Liver (tissue), 3 donors: ENCODE measurements around the gene BSPRY.
"Not testable (repeated sequence)": the region's sequence is repeated elsewhere in the genome, so short reads cannot be mapped to it uniquely, and the experiment has no call there.

ENCODE experiments used
- ATF3 ChIP-seq: IDR thresholded peaks from 2 replicates; pipeline ENCODE4 v1.6.1; 2016; ENCODE audit warnings: antibody characterized with exemption
- CTCF ChIP-seq: fragments of 150-350 bp; IDR thresholded peaks from 2 replicates; pipeline ENCODE4 v1.5.1; 2017; ENCODE audit warnings: improper control_type of control experiment, low read depth, low read length; ENCODE audit not compliant: missing input control
- EGR1 ChIP-seq, 2 donors: IDR thresholded peaks; 2 replicates each; pipeline ENCODE4 v1.6.1; 2016 to 2018; ENCODE audit warnings: antibody characterized with exemption in 2 of 2, low read depth in 2 of 2
- GABPA ChIP-seq, 2 donors: IDR thresholded peaks in 1 of 2; conservative IDR thresholded peaks in 1 of 2; 2 replicates each; pipeline ENCODE4 v1.6.1; 2016; ENCODE audit warnings: antibody characterized with exemption in 2 of 2, mild to moderate bottlenecking in 1 of 2, moderate library complexity in 1 of 2
- JUND ChIP-seq, 2 donors: IDR thresholded peaks; 2 replicates each; pipeline ENCODE4 v1.6.1; 2016; ENCODE audit warnings: antibody characterized with exemption in 2 of 2
- MAX ChIP-seq: IDR thresholded peaks from 2 replicates; pipeline ENCODE4 v1.6.1; 2016; ENCODE audit warnings: antibody characterized with exemption
- RAD21 ChIP-seq, 2 donors: IDR thresholded peaks; 2 replicates each; pipeline ENCODE4 v1.6.1; 2016; ENCODE audit warnings: antibody characterized with exemption in 2 of 2, mild to moderate bottlenecking in 2 of 2
- REST ChIP-seq: IDR thresholded peaks from 2 replicates; pipeline ENCODE4 v1.6.1; 2016; ENCODE audit warnings: antibody characterized with exemption, mild to moderate bottlenecking
- RXRA ChIP-seq, 2 donors: IDR thresholded peaks; 2 replicates each; pipeline ENCODE4 v1.6.1; 2017 to 2018; ENCODE audit warnings: antibody characterized with exemption in 2 of 2, mild to moderate bottlenecking in 1 of 2
- SP1 ChIP-seq: IDR thresholded peaks from 2 replicates; pipeline ENCODE4 v1.6.1; 2018; ENCODE audit warnings: antibody characterized with exemption, mild to moderate bottlenecking
- TAF1 ChIP-seq: conservative IDR thresholded peaks from 2 replicates; pipeline ENCODE4 v1.6.1; 2016; ENCODE audit warnings: antibody characterized with exemption, mild to moderate bottlenecking
- YY1 ChIP-seq: IDR thresholded peaks from 2 replicates; pipeline ENCODE4 v1.6.1; 2016; ENCODE audit warnings: antibody characterized with exemption, mild to moderate bottlenecking
- ZBTB33 ChIP-seq: IDR thresholded peaks from 2 replicates; pipeline ENCODE4 v1.6.1; 2016; ENCODE audit warnings: antibody characterized with exemption
- donor health status: healthy.
- donor health status: healthy.

- TF ChIP-seq RAD21 (IDR thresholded peaks at IDR 0.05); CTCF; GABPA (IDR thresholded peaks at IDR 0.05 in 1 of 2, conservative IDR thresholded peaks at IDR 0.05 in 1 of 2); TAF1; REST; RXRA (IDR thresholded peaks at IDR 0.05); YY1; ZBTB33; JUND (IDR thresholded peaks at IDR 0.05); ATF3; MAX; SP1; EGR1 (IDR thresholded peaks at IDR 0.05; ENCODE audit: low read depth in 2 of 2): not testable (repeated sequence)
Observed at GRCh38 chr9:113381441-113381840, 32.1 kb downstream of the BSPRY start.
